Nephron progenitor cell (in vitro differentiated cells): ENCODE results near the gene MKLN1.

ENCODE experiments used
- DNase-seq: peaks from one replicate; pipeline ENCODE4 v3.0.0; 2021
- H3K27ac Mint-ChIP-seq: 2 replicates; pipeline ENCODE4 v1.8.0; 2021; ENCODE audit warnings: mild to moderate bottlenecking, moderate library complexity, mixed read lengths
- H3K27me3 Mint-ChIP-seq: 2 replicates; pipeline ENCODE4 v1.8.0; 2021; ENCODE audit warnings: mild to moderate bottlenecking, low read depth, mixed read lengths; ENCODE audit not compliant: poor library complexity
- H3K36me3 Mint-ChIP-seq: 2 replicates; pipeline ENCODE4 v1.8.0; 2021; ENCODE audit warnings: low read depth, mixed read lengths
- H3K4me1 Mint-ChIP-seq: 2 replicates; pipeline ENCODE4 v1.8.0; 2021; ENCODE audit warnings: mixed read lengths
- H3K4me3 Mint-ChIP-seq: 2 replicates; pipeline ENCODE4 v1.8.0; 2021; ENCODE audit warnings: mild to moderate bottlenecking, moderate library complexity, mixed read lengths
- H3K9me3 Mint-ChIP-seq: 2 replicates; pipeline ENCODE4 v1.8.0; 2021; ENCODE audit warnings: mild to moderate bottlenecking, moderate library complexity, mixed read lengths
- CTCF ChIP-seq: fragments of 200-600 bp; sonication (generic); IDR thresholded peaks from 2 replicates; pipeline ENCODE4 v1.5.0; 2021; ENCODE audit warnings: antibody characterized with exemption

Gene MKLN1

GRCh38 chr7:131524115-131524514 is 196.4 kb downstream of the MKLN1 start:
- Mint-ChIP-seq H3K27ac (no peak overlapping the region), H3K4me3 (no peak overlapping the region), H3K27me3 (peaks cover 10% of the 10 kb centered on the region), H3K4me1 (peaks cover 13% of the 10 kb centered on the region), H3K36me3 (no peaks in the 10 kb centered on the region), H3K9me3 (no peaks in the 10 kb centered on the region)
- DNase-seq, result no peak
- TF ChIP-seq CTCF, result no peak

GRCh38 chr7:131524703-131525102 is 197.0 kb downstream of the MKLN1 start:
- Mint-ChIP-seq H3K36me3 (no peaks in the 10 kb centered on the region), H3K4me1 (peaks cover 18% of the 10 kb centered on the region), H3K9me3 (no peaks in the 10 kb centered on the region), H3K27me3 (peaks cover 10% of the 10 kb centered on the region), H3K4me3 (no peak overlapping the region), H3K27ac (no peak overlapping the region)
- no peak for TF ChIP-seq CTCF
- no peak for DNase-seq

GRCh38 chr7:131525820-131526219 is 198.1 kb downstream of the MKLN1 start:
- Mint-ChIP-seq H3K4me3 (no peak overlapping the region), H3K9me3 (no peaks in the 10 kb centered on the region), H3K27ac (no peak overlapping the region), H3K36me3 (no peaks in the 10 kb centered on the region), H3K4me1 (peaks cover 18% of the 10 kb centered on the region), H3K27me3 (peaks cover 10% of the 10 kb centered on the region)
- TF ChIP-seq CTCF, result no peak
- DNase-seq, result no peak

GRCh38 chr7:131527456-131527855 is 199.8 kb downstream of the MKLN1 start:
- Mint-ChIP-seq H3K4me1 (peaks cover 11% of the 10 kb centered on the region), H3K27me3 (peaks cover 7% of the 10 kb centered on the region), H3K27ac (no peak overlapping the region), H3K36me3 (no peaks in the 10 kb centered on the region), H3K9me3 (no peaks in the 10 kb centered on the region), H3K4me3 (no peak overlapping the region)
- no peak for DNase-seq
- TF ChIP-seq CTCF, result no peak

- TF ChIP-seq CTCF, result no peak
- Mint-ChIP-seq H3K36me3 (no peaks in the 10 kb centered on the region), H3K27ac (no peak overlapping the region), H3K4me3 (no peak overlapping the region), H3K4me1 (peaks cover 11% of the 10 kb centered on the region), H3K27me3 (peaks cover 10% of the 10 kb centered on the region), H3K9me3 (no peaks in the 10 kb centered on the region)
- no peak for DNase-seq
Measured at GRCh38 chr7:131529179-131529578, 201.5 kb downstream of the MKLN1 start.

GRCh38 chr7:131529617-131530016 is 201.9 kb downstream of the MKLN1 start:
- DNase-seq, result no peak
- Mint-ChIP-seq H3K36me3 (no peaks in the 10 kb centered on the region), H3K9me3 (no peaks in the 10 kb centered on the region), H3K27me3 (peaks cover 10% of the 10 kb centered on the region), H3K4me3 (no peak overlapping the region), H3K4me1 (peaks cover 11% of the 10 kb centered on the region), H3K27ac (no peak overlapping the region)
- TF ChIP-seq CTCF, result no peak
